ENCODE results near the gene GALNT18. TPM values are rescaled to one million over a fixed set of nuclear protein-coding genes. Genes with fewer than 3 reads are reported as not detected.

Gene GALNT18
- total RNA-seq, 1 experiment from 2014 or later = 1.7 TPM

GRCh38 chr11:11243209-11243589 lies 378.6 kb downstream of the GALNT18 start:
- Mint-ChIP-seq H3K4me3 (no peak overlapping the region), H3K36me3 (ENCODE audit: insufficient read depth in 1 of 3, low read depth in 3 of 3) (peaks cover 0 to 7% (median 7%) of the 10 kb centered on the region in 3 experiments; a peak in 5 of 7 replicates), H3K27ac (peak overlapping the region; percentile 72 to 90 (median 85); a peak in 5 of 7 replicates), H3K27me3 (ENCODE audit: low read depth) (peaks cover 6% of the 10 kb centered on the region), H3K9me3 (peaks cover 16% of the 10 kb centered on the region in 2 experiments), H3K4me1 (peaks cover 23 to 24% of the 10 kb centered on the region in 2 experiments)
- Histone ChIP-seq H3K56ac (ENCODE audit: insufficient read length, low read depth, low read length) (no peak overlapping the region), H3K79me2 (ENCODE audit: insufficient read depth, low read length) (no peaks in the 10 kb centered on the region), H3K4me1 (ENCODE audit: insufficient read depth, low read length) (peaks cover 5% of the 10 kb centered on the region), H3K4me2 (ENCODE audit: insufficient read depth, insufficient read length, low read length) (no peak overlapping the region), H3K27ac (ENCODE audit: insufficient read length, low read depth, low read length) (no peak overlapping the region), H3T11ph (ENCODE audit: low read length) (no peak overlapping the region), H2AFZ (ENCODE audit: low read length) (no peak overlapping the region), H2BK12ac (ENCODE audit: insufficient read length, low read depth, low read length) (no peak overlapping the region), H3K27me3 (ENCODE audit: insufficient read depth, low read length) (no peaks in the 10 kb centered on the region), H3K9me3 (ENCODE audit: control insufficient read depth, low read depth, low read length) (no peaks in the 10 kb centered on the region), H3K23ac (ENCODE audit: insufficient read length, low read depth, low read length) (no peak overlapping the region), H3K14ac (ENCODE audit: insufficient read depth, low read length) (peak overlapping the region; percentile 98; the same call in 1 of the 2 replicates), H3K9ac (ENCODE audit: extremely low read depth, insufficient read length, low read length) (no peak overlapping the region), H2BK120ac (ENCODE audit: low read depth, low read length, poor library complexity, severe bottlenecking) (no peak overlapping the region), H4K5ac (ENCODE audit: insufficient read length, low read depth, low read length) (peak overlapping the region; percentile 53), H4K8ac (replicated peaks; ENCODE audit: insufficient read length, low read depth, low read length) (no peak overlapping the region), H2BK5ac (ENCODE audit: insufficient read length, low read length) (peak overlapping the region; percentile 64), H2BK15ac (ENCODE audit: low read depth, low read length) (no peak overlapping the region), H4K20me1 (ENCODE audit: control insufficient read depth, insufficient read depth, insufficient read length) (no peaks in the 10 kb centered on the region), H3K23me2 (ENCODE audit: insufficient read length, low read depth, low read length, poor library complexity, severe bottlenecking) (no peaks in the 10 kb centered on the region), H3K18ac (ENCODE audit: insufficient read length, low read depth, low read length) (peak overlapping the region; percentile 97), H2BK20ac (ENCODE audit: low read depth, low read length, poor library complexity, severe bottlenecking) (no peak overlapping the region), H3K79me1 (ENCODE audit: insufficient read depth, low read depth, low read length, poor library complexity, severe bottlenecking) (no peaks in the 10 kb centered on the region), H3K4ac (ENCODE audit: low read depth, low read length) (no peak overlapping the region; the same call in 1 of the 2 replicates), H4K91ac (ENCODE audit: insufficient read length, low read depth, low read length) (peak overlapping the region; percentile 88), H2AK5ac (ENCODE audit: insufficient read length, low read length) (no peak overlapping the region)
- WGBS (ENCODE audit: extremely low coverage, insufficient read length, low lambda C conversion rate) = no CpG with 5 or more reads among the region's 6 CpGs
- TF ChIP-seq, protein P1, sequence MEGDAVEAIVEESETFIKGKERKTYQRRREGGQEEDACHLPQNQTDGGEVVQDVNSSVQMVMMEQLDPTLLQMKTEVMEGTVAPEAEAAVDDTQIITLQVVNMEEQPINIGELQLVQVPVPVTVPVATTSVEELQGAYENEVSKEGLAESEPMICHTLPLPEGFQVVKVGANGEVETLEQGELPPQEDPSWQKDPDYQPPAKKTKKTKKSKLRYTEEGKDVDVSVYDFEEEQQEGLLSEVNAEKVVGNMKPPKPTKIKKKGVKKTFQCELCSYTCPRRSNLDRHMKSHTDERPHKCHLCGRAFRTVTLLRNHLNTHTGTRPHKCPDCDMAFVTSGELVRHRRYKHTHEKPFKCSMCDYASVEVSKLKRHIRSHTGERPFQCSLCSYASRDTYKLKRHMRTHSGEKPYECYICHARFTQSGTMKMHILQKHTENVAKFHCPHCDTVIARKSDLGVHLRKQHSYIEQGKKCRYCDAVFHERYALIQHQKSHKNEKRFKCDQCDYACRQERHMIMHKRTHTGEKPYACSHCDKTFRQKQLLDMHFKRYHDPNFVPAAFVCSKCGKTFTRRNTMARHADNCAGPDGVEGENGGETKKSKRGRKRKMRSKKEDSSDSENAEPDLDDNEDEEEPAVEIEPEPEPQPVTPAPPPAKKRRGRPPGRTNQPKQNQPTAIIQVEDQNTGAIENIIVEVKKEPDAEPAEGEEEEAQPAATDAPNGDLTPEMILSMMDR (conservative IDR thresholded peaks at IDR 0.05) = no peak
- no peak for DNase-seq
